Medulla oblongata (tissue), 1 donor: ENCODE data around the gene RXRA.

Experiments used
- DNase-seq: peaks from one replicate; pipeline ENCODE4 v3.0.0-alpha.2; 2015; ENCODE audit errors: extremely low spot score

RXRA gene

DNA sequence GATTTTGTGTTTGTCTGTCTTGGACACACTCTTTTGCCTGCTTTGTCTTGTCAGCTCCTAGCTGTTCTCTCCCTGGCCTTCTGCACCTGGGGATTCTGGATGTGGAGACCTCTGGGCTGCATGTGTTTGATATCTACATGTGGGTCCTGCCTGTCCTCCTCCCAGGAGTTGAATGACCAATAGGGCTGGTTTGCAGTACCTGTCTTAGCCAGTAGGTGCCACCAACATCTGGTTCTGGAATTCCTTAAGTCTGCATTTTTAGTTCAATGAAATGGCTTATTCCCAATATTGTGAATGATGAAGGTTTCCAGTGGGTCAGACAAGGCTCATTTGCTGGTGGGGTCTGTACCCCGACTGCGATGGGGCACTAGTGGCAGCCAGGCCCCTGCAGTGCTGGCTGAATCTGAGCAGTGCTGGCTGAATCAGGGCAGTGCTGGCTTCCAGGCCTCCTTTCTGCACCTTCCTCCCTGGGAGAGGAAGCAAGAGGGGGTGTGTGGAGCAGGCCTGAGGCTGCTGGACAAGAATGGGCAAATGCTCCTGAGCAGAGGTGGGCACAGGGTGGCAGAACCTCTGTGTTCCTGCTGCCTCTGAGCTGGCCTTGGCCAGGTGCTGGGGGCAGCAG is 73.3 kb downstream of the RXRA start:
- no peak for DNase-seq

DNA sequence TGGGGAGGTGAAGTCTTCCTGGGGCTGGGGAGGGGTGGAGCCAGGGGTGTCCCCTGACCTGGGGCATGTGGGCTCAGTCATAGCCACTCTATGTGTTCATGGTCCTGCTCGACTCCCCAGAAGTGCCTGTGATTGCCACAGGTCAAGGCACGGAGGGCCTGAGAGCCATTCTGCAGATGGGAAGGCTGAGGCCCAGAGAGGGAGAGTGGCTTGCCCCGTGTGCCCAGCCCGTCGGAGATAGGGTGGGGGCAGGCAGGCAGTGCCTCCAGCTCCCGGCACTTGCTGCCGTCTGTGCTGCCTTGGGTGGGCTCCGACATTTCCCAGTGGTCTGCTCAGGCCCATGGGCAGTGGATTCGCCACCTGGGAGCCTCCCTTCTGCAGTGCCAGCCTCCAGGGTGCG is 74.0 kb downstream of the RXRA start:
- no peak for DNase-seq

DNA sequence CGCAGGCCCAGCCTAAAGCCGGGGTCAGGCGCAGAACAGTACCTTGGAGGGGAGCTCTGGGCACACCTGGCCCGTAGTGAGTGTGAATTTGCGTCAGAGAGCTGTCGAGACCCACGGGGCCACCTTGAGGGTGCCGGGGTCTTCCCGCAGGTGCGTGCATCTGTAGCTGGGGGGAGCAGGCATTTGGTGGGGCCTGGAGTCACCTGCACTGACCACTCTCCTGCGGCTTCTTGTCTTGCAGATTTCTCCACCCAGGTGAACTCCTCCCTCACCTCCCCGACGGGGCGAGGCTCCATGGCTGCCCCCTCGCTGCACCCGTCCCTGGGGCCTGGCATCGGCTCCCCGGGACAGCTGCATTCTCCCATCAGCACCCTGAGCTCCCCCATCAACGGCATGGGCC is 75.1 kb downstream of the RXRA start:
- DNase-seq = no peak

DNA sequence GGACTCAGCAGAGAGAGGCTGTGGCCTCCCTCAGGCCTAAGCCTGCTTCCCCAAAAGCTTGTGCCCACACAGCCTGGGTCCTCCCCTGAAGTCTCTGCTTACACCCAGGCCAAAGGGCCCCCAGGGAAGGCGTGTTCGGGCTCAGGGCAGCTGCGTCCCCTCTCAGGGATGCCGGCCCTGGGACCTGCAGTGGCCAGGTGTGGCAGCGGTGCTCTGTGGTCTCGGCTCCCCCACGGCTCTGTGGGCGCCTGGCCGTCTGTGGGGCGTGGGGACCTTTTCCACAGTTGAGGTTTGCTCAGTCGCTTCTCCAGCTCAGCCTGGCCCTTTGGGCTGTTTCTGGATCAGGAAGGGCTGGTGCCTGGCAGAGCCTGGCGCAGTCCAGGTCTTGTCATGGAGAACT is 75.9 kb downstream of the RXRA start:
- no peak for DNase-seq

DNA sequence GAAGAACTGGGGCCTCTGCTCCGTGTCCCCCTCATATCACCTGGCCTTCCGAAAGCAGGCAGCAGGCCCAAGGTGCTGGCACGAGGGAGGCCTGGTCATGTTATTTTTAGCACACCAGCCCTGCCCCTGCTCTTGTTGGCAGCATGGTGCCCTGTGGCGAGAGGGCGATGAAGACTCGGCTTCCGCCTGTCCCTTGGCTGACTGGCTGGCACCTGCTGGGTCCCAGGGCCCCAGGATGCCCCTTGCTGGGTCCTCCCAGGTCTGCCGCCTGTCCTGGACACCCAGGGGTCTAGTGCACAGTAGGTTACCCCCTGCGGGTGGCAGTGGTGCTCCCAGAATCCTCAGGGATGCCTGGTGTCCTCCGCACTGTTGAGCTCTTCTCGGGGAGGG is 77.0 kb downstream of the RXRA start:
- no peak for DNase-seq

DNA sequence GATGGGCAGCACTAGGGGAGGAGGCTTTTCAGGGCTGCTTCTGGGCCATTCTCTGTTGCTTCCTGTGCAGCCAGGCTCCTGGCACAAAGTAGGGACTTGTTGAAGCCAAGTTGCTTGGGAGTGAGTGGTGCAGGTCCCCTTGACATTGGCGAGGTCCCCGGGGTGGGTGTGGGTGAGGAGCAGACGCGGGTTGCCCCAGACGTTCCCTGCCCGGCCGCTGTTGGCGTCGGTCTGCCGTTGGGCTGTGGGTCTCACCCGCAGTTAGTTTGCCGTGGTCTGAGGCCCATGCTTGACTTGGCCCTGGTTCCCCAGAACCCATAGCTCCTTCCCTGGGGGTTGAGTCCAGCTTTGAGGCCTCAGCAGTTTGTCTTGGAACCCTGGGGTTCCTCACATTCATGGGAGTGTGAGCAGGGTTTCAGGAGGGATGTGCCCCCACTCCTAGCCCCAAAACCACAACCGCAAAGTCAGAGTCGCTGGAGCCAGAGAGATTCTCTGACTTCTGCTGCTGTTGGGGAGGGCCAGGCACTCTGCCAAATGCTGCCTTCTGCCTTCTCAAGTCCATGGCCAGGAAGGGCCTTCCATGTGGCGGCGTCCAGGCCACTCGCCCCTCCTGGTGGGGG is 77.5 kb downstream of the RXRA start:
- peak; percentile 84 for DNase-seq

DNA sequence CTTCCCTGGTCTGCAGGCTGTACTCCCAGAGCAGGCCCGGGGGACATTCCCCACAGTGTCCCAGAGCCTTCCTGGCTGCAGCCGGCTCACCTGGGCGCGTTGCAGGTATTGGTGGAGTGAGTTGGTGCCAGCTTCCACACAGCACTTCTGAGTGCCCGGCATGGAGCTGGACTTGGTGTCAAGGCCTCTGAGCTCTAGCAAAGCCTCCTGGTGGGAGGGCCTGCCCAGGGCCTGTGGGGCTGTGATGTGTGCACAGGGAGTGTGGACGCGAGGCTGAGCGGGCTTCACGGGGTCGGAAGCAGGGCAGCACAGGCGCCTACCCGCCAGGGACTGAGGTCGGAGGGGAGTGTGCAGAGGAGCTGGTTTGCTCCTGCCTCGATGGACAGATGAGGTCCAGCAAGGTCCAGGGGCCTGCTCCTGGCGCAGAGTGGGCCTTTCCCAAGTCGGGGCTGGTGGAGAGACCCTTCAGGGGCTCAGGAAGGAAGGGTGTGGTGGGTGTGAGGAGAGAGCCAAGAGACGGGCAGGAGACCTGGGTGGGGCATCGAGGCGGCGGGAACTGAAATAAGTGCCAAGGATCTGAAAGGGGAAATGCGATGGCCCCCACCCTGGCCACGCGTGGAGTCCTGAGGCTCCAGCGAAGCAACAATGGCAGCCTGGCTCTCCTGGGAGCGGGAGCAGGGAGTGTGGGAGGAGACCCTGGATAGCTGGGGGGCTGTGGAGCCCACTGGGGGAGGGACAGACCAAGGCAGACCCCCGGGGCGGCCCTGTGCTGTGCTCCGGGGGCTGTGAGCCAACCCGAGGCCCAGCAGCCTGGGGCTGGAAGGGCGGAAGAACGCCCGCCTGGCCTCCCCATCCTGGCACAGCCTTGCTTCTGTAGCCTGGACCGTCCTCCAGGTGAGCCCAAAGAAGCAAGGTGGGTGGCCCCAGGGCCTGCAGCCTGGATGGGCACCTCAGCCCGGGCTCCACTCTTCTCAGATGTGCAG is 78.4 kb downstream of the RXRA start:
- no peak for DNase-seq

DNA sequence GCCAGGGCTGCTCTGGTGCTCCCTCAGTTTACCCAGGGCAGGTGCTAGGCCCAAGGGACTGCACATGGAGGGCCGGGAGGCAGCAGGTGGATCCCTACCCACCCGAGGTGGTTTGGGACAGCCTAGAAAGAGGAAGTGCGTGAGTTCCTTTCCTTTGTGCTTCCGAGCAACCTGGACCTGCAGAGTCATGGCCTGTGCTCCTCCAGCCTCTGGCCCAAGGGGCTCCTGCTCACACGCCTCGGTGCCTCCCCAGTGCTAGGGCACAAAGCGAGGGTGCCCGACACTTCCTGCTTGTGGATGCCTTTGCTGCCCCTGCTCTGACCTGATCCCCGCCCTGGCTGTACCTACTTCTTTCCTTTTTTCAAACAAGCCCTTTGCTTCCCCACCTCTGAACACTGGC is 79.3 kb downstream of the RXRA start:
- no peak for DNase-seq

DNA sequence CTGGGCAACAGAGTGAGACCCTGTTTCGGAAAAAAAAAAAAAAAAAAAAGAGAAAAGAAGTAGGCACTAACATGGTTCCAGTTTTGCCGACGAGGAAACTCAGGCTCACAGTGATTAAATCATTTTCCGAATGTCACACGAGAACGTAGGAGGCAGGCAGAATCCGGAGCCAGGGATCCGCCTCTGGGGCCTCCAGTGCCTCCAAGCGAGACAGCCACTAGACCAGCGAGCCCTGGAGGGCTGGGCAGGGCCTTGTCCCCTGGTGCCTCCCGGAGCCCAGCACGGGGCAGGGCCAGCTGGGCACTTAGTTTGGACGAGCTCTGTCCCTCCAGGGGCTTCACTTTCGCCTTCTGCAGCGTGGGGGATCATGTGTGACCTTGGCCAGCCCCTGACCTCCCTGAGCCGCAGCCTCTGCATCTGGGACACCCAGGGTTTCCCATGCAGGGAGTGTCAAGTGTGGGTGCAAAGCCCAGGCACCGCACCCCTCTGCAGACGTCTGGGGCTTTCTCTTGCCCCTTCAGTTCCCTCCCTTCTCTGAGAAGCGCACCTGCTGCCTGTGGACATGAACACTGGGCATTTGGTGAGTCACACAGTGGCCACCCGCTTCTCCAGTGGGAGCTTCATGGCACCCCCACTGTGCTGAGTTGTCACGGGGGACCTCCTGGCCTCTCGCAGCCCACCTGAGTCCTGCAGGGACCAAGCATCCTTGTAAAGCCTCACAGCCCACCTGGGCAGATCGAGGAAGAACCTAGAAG is 80.3 kb downstream of the RXRA start:
- no peak for DNase-seq

DNA sequence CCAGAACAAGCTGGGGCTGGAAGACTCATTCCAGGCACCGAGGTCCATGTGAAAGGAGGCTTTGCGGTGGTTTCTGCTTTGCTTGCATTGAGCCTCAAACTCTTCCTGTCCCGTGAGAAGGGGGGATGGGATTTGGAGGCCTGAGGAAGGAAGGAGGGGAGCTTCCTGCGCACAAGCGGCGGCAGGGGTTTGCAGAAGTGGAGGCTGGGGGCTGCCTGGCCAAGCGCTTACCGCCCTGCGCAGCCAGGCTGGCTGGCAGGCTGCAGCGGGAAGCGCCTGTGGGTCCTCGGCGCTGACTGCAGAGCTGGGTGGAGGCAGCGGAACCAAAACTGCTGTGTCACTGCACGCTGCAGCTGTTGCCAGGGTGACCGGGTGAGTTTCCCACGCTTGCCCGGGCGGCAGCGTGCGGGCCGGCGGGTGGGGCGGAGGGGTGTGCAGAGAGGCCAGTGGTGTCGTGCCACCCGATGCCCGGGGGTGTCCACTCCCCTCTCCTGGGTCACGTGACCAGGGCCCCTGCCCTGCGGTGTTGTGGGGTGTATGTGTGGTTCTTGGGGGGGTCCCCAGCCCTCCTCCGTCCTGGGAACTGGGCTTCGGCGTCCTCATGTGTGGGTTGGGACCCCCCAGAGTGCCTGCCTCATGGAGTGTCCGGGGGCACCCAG is 81.0 kb downstream of the RXRA start:
- peak; percentile 93 for DNase-seq

DNA sequence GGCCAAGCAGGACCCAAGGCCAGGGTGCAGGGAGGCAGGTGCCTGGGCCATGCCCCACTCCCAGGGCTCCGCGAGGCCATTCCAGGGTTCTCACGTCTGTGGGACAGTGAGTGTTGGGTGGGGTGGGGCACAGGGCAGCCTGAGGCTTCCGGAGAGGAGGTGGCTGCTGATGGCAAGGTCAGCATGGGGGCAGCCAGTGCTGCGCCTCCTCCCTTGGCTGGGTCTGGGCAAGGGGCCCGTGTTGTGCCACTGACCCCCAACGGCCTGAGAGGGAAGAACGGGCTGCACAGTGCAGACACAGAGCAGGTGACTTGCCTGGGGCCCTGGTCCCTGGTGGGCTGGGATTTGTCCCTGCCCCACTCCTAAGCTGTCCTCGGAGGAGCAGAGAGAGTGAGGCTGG is 82.1 kb downstream of the RXRA start:
- DNase-seq = no peak

DNA sequence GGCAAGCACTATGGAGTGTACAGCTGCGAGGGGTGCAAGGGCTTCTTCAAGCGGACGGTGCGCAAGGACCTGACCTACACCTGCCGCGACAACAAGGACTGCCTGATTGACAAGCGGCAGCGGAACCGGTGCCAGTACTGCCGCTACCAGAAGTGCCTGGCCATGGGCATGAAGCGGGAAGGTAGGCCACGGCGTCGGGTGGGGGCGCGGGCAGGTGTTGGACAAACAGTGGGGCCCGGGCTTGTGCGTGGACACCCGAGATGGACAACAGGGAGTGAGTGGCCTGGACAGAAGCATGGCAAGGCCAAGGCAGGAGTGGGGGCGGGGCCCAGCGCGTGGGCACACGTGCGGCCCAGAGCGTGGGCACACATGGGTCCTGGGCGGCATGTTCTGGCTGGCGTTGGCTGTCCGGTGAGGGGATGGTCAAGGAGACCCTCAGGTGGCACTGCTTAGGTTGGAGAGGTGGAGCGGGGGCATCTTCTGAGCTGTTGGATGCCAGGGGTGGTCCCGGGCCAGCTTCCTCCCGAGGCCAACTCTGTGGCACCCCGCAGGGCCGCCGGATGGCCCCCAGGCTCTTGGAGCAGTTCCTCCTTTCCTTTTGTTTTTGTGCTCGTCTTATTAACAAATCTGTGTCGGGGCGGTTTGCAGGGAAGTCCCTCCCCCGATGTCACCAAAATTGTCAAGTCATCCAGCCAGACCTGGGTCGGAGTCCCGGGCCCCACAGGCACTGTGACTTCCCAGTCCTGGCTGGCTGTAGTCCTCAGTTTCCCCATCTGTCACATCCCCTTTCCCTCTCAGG is 82.9 kb downstream of the RXRA start:
- no peak for DNase-seq

DNA sequence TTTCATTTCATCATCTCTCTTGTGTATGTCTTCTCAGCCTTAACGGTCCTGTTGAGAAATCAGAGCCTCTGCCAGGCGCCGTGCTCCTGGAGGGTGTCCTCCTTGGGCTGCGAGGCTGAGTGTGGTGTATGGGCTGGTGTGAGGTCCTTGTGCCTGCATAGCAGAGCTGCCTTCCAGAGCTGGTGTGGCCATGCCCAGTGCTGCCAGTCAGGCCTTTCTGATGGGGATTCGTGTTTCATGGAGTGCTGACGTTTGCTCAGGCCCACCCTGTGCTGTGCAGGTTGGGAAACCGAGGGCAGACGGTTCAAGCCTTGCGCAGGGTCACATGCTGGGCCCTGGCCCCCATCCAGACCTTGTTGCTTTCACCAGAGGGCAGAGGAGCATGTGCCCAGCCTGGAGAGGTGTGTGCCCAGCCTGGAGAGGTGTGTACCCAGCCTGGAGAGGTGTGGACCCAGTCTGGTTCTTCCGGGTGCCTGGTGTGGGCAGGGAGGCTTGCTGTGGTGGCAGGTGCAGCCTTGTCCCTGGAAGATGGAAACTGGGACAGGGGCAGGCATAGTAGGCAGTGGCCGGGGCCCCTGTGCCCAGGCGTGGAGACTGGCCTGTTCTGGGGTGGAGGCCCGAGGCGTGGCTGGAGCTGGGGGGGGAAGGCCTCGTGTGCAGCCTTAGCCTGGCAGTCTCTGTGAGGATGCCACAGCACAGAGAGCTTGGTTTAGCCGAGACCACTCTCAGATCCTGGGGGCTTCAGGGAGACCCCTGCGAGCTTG is 84.0 kb downstream of the RXRA start:
- DNase-seq = no peak

DNA sequence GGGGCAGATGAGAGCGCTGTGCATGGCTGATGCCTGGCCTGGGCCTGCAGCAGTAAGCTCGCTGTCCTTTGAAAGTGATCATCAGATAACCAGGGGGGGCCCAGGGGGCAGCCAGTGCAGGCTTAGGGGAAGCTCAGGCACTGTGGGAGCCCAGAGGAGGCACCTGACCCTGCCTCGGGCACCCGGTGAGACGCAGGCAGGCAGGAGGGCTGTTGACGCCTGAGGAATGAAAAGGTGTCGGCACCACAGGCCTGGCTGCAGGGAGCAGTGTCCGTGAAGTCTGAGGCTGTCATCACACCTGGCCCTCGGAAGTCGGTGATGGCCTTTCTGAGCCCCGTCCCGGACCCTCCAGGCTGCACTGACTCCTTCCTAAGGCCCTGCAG is 84.6 kb downstream of the RXRA start:
- no peak for DNase-seq

DNA sequence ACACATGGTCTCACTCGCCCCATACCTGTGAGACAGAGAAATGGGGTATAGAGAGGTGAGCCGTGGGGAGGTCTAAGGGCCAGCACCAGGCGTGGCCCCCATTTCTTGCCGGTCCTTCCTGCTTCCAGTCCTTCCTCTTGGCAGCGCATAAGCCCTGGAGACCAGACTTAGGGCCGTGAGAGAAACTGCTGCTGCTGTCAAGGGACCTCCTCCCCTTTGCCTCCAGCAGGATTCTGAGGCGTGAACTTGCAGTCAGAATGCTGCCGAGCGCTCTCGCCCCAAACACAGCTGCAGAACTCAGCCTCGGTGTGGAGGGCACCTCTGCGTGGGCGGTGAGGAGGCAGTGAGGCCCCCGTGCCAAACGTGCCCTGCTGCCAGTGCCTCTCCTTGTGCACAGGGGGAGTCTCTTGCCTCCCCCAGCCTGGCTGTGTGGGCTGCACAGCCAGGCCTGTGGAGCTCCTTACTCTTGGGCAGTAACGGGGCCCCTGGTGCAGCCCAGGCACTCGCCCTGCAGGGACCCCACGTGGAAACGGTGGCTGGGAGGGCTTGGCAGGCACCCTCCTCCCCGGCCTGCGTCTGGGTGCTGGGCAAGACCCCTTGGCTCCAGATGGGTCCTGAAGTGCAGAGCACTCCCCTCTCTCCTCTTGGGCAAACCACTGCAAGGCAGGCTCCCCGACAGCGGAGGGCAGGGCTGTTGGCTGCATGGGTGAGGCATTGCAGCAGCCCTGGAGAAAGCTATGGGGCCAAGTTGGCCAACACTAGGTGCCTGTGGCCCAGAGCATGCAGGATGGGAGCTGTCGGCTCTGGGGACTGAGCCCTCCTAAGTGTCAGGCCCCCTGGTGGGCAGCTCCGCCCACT is 85.4 kb downstream of the RXRA start:
- no peak for DNase-seq

DNA sequence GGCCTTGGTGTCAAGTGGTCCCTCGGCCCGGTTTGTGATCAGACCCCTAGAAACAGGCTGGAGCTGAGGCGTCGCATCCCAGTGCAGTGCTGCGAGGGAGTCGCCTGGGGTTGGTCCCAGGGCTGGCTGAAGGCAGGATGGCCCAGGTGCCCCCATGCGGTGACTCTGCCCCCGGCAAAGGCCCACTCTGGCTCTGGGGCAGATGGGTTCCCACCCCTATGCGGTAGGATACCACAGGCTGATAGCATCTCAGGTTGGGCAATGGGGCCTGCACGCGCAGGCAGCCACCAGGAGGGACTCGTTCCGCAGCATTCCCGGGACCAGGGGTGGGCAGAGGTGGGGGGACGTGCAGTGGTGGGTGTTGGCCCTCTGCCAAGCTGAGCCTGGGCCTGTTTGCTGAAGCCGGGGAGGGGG is 86.0 kb downstream of the RXRA start:
- DNase-seq = no peak

DNA sequence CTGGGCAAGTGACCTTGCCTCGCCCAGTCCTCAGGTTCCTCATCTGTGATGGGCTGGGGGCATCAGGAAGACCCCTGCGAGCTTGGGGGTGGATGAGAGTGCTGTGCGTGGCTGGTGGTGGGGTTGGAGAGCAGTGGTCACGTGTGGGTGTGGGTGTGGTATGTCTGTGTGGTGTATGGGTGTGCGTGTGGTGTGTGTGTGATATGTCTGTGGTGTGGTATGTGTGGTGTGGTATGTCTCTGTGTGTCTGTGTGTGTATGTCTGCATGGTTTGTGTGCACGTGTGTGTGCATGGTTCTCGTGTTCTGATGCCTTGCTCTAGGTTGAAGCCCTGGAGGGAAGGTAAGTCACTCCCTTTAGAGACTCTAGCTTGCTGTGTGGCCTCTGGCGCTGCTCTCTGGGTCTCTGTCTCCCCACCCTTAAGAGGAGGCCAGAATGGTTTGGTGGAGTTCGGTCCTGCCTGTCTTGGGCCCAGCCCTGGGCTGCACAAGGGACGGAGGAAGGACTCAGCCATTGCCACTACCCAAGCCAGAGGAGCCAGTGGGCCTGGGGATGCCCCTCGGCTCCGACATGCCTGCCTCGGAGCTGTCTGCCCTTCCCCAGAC is 87.0 kb downstream of the RXRA start:
- no peak for DNase-seq

DNA sequence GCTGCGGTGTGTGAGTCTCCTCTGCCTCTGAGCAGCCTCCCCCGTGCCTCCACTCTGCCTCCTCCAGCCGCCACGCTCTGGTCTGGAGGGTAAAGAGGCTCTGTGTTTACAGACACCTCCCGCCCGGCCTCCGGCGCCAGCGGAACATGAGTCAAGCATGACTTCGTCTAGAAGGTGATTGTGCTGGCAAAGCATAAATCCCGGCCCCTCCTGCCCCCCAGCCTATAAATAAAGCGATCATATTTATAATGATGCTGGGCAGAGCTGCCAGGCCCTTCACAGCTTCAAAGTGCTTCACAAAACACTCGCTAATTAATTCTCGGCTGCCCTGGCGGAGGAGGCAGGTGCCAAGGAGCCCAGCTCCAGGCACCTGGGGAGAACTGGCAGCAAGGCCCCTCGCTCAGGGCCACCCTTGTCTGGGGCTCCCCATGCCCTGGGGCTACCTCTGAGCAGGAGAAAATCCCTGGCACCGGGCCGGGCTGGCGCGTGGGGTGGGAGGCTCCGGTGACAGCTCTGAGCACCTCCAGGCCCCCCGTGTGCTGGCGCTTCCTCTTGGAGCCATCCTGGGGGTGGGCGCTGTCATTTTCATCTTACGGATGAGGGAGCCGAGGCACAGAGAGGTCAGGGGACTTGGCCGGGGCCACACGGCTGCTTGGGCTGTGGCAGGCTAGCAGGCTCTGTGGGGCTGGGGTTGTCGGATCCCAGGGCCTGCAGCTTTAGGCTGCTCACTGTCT is 87.8 kb downstream of the RXRA start:
- no peak for DNase-seq
